ENCODE data around the gene ILRUN. TPM values are rescaled to one million over a fixed set of nuclear protein-coding genes. Genes with fewer than 3 reads are reported as not detected.

The ILRUN gene
- total RNA-seq, 1 experiment from 2014 or later, result 62.8 TPM

DNA sequence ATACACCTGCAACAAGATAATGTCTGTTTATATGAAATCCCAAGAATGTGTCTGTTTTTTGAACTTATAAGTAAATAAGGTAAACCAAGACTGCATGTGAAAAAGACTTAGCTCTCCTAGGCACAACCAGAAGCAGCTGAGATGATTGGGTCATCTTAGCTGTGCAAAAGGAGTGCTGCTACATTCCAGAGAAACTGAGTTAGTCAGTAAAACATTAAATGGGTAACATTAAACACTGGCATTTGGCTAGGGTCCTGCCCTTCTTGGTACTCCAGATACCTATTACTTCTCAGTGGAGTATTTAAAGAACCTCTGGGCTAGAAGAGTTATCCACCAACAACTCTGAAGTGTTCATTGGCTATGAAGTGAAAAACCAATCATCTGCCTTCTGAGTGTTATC, 47.8 kb downstream of the ILRUN start:
- CTCF ChIA-PET, result no interaction called here
- Histone ChIP-seq H3K27me3 (ENCODE audit: control insufficient read depth, insufficient read depth, low read length) (no peaks in the 10 kb centered on the region), H3K9me3 (ENCODE audit: control insufficient read depth, insufficient read depth, low read depth, low read length) (no peaks in the 10 kb centered on the region), H3K36me3 (ENCODE audit: control insufficient read depth, insufficient read depth, low read length) (0 out of 2 replicates have a peak, but pooled peaks cover 2% of the 10 kb centered on the region), H3K4me1 (ENCODE audit: control insufficient read depth, insufficient read depth, low read length) (no peaks in the 10 kb centered on the region), H3K27ac (ENCODE audit: low read length) (no peak overlapping the region), H3K4me3 (ENCODE audit: low read depth in 2 of 2, low read length in 2 of 2) (no peak overlapping the region)
- TF ChIP-seq SIN3A (IDR thresholded peaks at IDR 0.05; ENCODE audit: borderline replicate concordance, insufficient read depth, low read depth, low read length), result no peak
- no peak for TF ChIP-seq TCF7L2 (IDR thresholded peaks at IDR 0.05; ENCODE audit: low read depth, low read length)
- no peak for TF ChIP-seq POLR2AphosphoS5 (IDR thresholded peaks at IDR 0.05; ENCODE audit: low read depth, low read length)
- in situ Hi-C loops (cut with HindIII; ENCODE audit: low pct_unique_long_range_greater_than_20kb, low sequenced_read_pairs) (no loop called here), intact Hi-C loops (cut with micrococcal nuclease; ENCODE audit: unreplicated experiment) (no loop called here)
- no peak for DNase-seq (ENCODE audit: low read depth, low spot score)
- no peak for ATAC-seq
- BruUV-seq (replicated peaks), result no TSS peak
- POLR2A ChIA-PET, result no interaction called here

Other genes starting within 250 kb of the ILRUN start
- 0.18 TPM for gene PACSIN1, start 230.7 kb downstream of the ILRUN start, total RNA-seq (2021; ENCODE audit: unreplicated experiment)
- 1.6 TPM for gene SPDEF, start 140.4 kb downstream of the ILRUN start, total RNA-seq (2021; ENCODE audit: unreplicated experiment)
- 190 TPM for gene SNRPC, start 60.7 kb upstream of the ILRUN start, total RNA-seq (2021; ENCODE audit: unreplicated experiment)
- gene BLTP3A, start 95.3 kb upstream of the ILRUN start, total RNA-seq (2021; ENCODE audit: unreplicated experiment), result 20.2 TPM
- 25.3 TPM for gene TAF11, start 191.3 kb upstream of the ILRUN start, total RNA-seq (2021; ENCODE audit: unreplicated experiment)
- gene ANKS1A, start 192.5 kb upstream of the ILRUN start, total RNA-seq (2021; ENCODE audit: unreplicated experiment), result 14.4 TPM

Data from Panc1 (cell line).